Stimulated activated CD8-positive, alpha-beta memory T cell treated with anti-CD3 and anti-CD28 coated beads, Interleukin-15, amount 100 ng/mL, for 1 hour (primary cell): ENCODE measurements around the gene C22orf15.
"Not testable (repeated sequence)": the region's sequence is repeated elsewhere in the genome, so short reads cannot be mapped to it uniquely, and the experiment has no call there.

Experiments
- DNase-seq: peaks from one replicate; pipeline ENCODE4 v3.0.0-alpha.2; 2020; ENCODE audit warnings: low read depth

The C22orf15 gene

GRCh38 chr22:23762842-23763578 is at the start of gene C22orf15:
C22orf15 (plus strand) TSS chr22:23762990; CDS start chr22:23763307, 317 bp downstream.
- DNase-seq: no peak

DNA sequence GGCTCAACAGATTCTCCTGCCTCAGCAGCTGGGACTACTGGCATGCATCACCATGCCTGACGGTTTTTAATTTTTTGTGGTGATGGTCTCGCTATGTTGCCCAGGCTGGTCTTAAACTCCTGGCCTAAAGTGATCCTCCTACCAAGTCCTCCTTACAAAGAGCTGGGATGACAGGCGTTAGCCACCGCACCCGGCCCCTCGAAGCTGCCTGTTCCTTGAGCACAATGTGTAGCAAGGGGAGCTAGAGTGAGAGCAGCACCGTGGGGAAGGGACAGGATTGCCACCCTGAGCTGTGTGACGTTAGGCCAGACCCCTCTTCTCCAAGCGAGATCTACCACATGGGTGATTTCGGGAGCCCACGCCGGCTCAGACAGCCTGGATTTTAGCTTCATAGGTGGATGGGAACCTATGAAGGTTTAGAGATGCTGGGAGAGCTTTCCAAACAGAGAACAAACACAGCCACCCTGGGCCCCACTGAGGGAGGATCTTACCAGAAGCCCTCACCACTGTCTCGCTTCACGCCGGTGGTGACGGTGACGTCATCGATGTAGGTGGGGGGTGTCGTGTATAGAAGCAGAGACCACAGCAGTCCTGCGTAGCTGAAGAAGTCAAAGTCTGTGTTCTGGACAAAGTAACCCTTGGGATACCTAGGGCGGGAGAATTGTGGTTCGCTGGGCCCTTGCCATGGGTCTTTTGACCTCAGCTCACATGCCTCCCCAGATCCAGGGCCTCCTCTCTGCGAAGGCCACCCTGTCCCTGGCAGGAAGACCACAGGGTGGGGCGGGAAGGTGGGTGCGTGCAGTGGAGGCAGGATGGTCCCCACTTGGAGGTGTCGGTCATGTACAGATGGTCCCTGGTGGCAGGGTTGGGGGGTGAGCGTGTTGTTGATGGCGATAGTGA is 48.8 kb upstream of the C22orf15 start:
- no peak for DNase-seq

DNA sequence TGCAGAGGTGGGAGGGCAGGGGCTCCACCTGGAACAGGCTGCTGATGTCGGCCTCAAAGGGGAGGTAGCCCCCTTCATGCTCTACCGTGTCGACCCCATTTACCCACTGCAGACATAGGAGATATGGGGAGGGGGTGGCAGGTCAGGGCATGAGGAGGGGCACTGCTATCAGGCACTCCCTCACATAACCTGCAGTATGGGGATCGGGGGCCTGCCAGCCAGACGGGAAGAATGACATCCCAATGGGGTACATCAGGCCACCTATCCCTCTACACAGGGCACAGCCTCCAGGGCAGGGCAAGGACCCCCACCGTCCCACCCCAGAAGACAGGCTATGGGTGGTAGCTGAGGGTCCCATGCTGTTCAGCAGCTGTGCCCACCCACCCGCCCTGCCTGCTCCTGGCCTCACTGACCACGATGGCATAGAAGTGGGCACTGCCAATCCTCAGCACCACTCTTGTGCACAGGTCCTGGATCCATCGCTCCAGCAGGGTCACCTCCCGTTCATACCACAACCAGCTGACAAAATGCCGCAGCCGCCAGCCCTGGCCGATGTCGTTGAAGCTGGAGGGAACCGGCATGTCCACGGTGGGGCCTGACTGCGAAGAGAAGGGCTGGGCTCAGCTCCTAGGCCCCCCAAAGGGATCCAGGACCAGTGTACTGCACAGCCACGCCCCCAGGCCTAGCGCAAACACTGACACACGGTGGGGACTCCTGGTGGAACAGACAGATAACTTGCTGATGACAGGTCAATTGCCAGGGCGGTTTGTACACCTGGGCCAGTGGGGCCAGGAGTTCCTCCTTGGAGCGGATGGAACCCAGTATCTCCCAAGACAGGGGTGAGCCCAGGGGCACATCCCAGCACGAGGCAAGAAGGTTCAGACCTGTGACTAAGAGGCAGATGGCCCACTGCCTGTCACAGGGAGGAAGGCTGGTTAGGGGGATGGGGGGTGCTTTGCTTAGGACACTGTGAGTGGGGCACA is 47.9 kb upstream of the C22orf15 start:
- DNase-seq: no peak

DNA sequence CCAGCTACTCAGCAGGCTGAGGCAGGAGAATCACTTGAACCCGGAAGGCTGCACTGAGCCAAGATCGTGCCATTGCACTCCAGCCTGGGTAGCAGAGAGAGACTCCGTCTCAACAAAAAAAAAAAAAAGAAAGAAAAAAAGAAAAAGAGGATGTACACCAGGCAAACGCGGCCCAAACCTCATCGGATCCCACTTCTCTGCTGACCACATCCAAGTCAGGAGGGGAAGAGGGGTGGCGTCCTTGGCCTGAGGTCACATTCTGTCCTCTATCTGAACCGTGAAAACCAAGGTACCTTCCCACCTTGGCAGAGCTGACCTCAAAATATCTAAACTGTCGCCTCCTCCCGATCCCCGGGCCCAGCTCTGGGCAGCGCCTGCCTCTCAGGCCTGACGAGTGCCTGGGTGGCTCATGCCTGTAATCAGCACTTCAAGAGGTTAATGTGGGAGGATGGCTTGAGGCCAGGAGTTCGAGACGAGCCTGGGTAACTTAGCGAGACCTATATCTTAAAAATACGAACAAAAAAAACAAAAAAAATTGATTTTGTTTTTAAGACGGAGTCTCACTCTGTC is 46.9 kb upstream of the C22orf15 start:
- no peak for DNase-seq

GRCh38 chr22:23716811-23717801 is 45.7 kb upstream of the C22orf15 start:
- peak; percentile 65 for DNase-seq

- DNase-seq: no peak
These were observed 44.2 kb upstream of the C22orf15 start for GRCh38 chr22:23718371-23719165.

GRCh38 chr22:23720855-23721254 is 41.9 kb upstream of the C22orf15 start:
- DNase-seq: no peak

GRCh38 chr22:23722160-23722559 is 40.6 kb upstream of the C22orf15 start:
- DNase-seq: no peak

DNA sequence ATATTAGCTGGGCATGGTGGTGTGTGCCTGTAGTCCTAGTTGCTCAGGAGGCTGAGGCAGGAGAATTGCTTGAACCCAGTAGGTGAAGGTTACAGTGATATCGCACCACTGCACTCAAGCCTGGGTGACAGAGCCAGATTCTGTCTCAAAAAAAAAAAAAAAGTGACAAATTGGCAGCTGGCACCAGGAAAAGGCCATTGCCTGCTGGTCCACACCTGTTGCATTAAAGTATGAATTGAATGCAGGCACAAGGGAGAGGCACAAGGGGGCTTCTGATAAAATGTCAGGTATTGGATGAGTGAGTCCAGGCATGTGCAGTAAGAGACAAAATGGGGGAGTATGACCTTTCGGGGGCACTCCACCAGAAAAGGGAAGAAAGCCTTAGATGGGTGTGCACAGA is 40.1 kb upstream of the C22orf15 start:
- DNase-seq: no peak

DNA sequence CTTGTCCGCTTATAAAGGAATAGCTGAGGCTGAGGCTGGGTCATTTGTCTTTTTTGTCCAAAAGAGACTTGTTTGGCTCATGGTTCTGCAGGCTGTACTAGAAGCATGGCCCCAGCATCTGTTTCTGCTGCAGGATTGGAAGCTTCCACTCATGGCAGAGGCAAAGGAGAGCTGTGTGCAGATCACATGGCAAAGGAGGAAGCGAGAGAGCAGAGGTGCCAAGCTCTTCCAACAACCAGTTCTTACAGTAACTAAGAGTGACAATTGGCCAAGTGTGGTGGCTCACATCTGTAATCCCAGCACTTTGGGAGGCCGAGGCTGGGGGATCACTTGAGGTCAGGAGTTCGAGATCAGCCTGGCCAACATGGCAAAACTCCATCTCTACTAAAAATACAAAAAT is 34.7 kb upstream of the C22orf15 start:
- not testable (repeated sequence) for DNase-seq

DNA sequence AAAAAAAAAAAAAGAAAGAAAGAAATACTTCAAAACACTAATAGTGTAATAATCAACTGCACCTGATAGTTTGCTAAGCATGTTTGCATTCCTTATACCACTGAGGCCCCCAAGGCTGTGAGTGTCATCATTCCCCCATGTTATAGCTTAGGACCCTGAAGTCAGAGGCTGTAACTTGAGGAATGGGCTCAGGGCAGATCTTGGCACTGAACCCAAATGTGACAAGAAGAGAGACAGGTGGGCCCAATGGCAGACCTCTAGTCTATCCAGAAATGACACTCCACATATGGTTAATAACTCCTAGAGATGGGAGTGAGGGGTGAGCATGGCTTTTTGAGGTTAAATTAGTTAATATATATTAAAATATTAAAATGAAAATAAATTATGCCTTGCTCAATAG is 25.1 kb upstream of the C22orf15 start:
- DNase-seq: no peak

- no peak for DNase-seq
These were observed 20.1 kb upstream of the C22orf15 start for GRCh38 chr22:23742505-23743264.

GRCh38 chr22:23743303-23743705 is 19.5 kb upstream of the C22orf15 start:
- DNase-seq: no peak

DNA sequence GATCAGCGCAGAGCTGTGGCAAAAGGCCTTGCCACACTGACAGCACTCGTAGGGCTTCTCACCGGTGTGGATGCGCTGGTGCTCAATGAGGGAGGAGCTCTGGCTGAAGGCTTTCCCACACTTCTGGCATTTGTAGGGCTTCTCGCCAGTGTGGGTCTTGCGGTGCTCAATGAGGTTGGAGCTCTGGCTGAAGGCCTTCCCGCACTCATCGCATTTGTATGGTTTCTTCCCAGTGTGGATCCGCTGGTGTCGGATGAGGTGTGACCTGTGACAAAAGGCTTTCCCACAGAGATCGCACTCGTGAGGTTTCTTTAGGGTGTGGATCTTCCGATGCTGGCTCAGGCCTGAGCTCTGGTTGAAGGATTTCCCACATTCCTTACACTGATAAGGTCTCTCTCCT is 18.8 kb upstream of the C22orf15 start:
- DNase-seq: no peak

DNA sequence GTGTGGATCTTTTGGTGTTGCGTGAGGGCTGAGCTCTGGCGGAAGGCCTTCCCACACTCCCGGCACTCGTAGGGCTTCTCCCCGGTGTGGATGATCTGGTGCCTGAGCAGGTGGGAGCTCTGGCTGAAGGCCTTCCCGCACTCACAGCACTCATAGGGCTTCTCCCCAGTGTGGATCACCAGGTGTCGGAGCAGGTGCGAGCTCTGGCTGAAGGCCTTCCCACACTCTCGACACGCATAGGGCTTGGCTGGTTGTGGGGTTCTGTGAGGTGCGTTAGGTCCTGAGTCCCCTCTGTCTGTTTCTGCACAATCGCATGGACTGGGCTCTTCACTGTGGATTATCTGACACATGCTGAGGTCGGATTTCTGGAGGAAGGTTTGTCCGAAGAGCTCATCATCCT is 18.3 kb upstream of the C22orf15 start:
- no peak for DNase-seq

DNA sequence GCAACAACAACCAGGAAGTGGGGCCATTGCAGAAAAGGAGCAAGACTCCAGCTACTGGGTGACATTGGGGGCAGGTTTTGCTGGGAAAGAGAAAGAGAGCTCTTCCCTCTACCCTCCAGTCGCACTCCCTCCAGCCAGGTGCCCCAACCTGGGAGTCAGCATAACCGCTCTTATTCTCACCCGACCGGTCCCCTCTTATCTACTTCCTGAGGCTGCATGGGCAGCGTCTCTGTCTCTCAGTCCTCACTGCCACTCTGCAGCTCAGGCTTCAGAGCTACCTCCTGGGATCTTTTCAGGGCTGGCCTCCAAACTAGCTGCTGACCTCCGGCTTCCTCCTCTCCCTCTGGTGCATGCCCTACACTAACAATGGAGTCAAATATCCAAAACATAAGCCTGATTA is 17.0 kb upstream of the C22orf15 start:
- DNase-seq: no peak

DNA sequence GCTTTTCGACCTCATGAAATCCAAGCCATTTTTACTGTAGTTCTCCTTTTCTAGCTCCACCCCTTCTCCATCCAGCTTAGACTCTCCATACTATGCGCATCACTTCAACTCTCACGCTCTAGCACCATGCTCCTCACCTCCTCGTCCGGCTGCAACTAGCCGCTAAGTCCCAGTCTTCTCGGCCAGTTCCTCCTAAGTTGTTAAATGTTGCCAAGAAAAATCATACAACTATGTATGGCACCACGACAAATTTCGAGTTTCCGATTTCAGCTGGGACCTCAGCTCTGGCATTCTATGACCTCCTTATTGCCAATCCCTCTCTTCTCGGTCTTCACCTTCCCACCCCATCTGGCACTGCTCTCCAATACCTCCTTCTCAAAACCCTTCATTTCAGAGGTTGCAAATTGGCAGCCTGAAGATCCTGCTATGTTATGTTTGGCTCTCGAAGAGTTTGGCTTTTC is 12.9 kb upstream of the C22orf15 start:
- no peak for DNase-seq

DNA sequence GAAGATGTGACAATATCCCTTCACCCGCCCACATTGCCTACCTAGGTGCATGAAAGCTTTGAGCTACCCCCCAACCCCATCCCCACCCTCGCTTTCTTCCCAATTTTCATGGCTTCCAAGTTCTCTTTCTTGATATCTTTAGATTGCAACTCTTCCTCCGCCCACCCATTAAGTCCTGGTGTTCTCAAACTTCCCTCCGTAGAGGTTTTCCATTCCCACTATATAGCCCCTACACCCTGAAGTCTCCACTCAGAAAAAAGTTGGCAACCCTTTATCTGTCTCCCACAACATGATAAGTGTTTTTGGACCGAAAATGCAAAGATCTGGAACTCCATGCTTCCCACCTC is 12.4 kb upstream of the C22orf15 start:
- no peak for DNase-seq
